Measurements from ENCODE around the gene CCDC3.
A peak's percentile ranks its signal among the peaks of the same experiment; 100 is the strongest.
"Not testable (repeated sequence)": the region's sequence is repeated elsewhere in the genome, so short reads cannot be mapped to it uniquely, and the experiment has no call there.

Gene CCDC3

DNA sequence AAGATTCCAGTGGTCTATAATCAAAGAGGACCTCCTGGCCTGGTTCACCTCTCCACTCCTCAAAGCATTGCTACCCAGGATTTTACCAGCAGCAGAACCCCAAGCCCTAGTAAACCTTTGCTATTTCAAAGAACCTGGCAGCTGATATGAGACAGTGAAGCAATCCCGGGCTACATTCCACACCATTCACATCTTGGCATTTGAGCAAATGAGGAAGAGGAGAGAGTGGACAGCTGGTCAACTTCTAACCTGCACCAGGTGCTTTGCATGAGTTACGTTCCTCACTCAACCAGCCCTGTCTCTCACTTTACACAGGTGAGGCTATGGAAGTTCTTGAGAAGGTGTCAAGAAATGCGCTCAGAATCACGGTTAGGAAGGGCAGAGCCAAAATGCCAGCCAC, 1.1 kb downstream of the CCDC3 start:
- no peak for DNase-seq (ENCODE audit: low spot score)

DNA sequence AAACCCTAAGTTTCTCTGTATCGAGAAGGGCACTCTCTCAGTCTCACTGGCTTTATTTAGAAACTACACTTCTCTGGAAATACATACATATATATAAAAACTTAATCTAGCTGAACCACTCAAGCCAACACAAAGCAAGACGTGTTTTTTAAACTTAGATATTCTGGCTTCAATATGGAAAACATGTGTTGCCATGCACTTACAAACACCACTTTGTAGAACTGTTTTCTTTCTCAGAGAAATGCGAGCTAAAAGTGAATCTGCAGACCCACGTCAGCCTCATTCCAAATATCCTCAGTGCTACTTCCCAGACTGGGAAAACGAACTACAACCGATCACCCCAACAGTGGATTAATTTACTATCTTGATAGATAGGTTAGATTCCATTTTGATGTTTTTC, 1.7 kb downstream of the CCDC3 start:
- DNase-seq (ENCODE audit: low spot score), result no peak

DNA sequence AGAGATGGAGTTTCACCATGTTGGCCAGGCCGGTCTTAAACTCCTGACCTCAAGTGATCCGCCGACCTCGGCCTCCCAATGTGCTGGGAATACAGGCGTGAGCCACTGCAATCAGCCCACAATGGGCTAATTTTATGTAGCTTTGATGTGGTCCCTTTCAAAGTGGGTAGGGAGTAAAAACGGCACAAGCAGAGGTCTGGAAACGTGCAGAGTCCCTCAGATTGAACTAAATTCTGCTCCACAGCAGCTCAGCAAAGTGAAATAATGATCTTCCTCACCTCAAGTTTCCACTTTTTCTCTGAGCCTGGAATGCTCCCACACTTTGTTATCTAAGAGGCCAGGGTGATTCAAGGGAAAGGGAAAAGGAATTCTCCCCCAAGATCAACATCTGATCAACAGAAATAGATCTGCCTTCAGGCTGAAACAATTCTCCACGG, 6.1 kb downstream of the CCDC3 start:
- DNase-seq (ENCODE audit: low spot score), result no peak

DNA sequence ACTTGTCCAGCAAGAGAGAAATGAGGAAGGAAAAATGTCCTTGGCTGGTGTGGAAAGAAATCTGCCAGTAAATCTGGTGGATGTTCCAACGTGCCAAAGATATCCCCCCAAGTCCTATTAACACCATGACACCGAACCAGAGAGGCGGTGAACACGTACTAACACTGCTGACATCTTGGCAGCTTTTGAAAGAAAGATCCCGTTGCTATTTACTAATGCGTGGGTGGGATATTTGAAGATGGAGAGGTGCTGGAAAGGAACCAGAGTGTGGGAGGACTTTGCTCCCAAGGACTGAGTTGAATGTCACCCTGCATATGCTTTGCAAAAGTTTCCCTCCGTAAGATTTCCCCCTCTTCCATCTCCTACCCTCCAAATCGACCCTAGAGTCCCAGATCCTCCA, 7.9 kb downstream of the CCDC3 start:
- no peak for DNase-seq (ENCODE audit: low spot score)

DNA sequence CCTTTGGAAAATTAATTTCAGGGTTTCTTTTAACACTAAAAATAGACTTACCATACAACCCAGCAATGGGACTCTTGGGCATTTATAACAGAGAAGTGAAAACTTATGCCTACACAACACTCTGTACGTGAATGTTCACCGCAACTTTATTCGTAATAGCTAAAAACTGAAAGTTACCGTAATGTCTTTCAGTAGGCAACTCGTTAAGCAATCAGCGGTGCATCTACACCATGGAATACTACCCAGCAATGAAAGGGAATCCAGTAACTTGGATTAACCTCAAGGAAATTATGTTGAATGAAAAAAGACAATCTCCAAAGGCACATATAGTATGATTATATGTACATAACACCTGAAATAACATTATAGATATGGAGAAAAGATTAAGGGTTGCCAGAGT, 16.2 kb downstream of the CCDC3 start:
- no peak for DNase-seq (ENCODE audit: low spot score)

DNA sequence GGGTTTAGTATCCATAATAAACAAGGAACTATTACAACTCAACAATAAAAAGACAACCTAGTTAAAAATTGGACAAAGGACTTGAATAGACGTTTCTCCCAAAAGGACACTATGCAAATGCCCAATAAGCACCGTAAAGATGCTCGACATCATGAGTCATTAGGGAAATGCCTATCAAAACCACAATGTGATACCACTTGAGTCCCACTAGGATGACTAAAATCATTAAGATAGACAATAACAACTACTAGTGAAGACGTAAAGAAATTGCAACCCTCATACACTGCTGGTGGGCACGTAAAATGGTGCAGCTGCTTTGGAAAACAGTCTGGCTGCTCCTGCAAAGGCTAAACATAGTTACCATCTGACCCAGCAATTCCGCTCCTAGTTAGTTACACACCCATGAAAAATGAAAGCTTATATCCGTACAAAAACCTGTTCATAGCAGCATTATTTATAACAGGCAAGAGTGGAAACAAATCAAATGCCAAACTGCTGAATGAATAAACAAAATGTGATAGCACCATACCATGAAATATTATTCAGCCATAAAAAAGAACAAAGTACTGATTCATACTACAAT, 17.3 kb downstream of the CCDC3 start:
- no peak for DNase-seq (ENCODE audit: low spot score)

DNA sequence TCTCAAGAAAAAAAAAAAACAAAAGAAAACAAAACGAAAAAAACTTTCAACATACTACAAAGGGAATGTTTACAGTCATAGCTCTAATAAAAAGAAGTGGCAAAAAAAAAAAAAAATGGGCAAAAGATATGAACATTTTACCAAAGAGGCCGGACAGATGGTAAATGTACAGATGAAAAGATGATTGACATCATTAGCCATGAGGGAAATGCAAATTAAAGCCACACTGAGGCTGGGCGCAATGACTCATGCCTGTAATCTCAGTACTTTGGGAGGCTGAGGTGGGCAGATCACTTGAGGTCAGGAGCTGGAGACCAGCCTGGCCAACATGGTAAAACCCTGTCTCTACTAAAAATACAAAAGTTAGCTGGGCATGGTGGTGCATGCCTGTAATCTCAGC, 17.9 kb downstream of the CCDC3 start:
- not testable (repeated sequence) for DNase-seq (ENCODE audit: low spot score)

DNA sequence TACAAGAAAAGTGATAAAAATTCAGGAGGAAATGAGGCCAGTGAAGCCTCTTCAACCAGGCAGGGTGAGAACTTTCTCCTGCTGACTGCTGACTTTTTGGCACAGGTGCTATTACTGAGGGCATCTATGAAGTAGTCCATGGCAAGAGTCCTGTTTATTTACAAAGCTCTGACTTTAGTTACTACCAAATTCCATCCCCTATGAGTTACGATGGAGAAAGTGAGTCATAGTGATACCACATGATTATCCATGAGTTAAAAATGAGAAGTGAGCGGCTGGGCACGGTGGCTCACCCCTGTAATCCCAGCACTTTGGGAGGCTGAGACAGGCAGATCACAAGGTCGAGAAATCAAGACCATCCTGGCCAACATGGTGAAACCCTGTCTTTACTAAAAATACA, 19.9 kb downstream of the CCDC3 start:
- DNase-seq (ENCODE audit: low spot score), result no peak

DNA sequence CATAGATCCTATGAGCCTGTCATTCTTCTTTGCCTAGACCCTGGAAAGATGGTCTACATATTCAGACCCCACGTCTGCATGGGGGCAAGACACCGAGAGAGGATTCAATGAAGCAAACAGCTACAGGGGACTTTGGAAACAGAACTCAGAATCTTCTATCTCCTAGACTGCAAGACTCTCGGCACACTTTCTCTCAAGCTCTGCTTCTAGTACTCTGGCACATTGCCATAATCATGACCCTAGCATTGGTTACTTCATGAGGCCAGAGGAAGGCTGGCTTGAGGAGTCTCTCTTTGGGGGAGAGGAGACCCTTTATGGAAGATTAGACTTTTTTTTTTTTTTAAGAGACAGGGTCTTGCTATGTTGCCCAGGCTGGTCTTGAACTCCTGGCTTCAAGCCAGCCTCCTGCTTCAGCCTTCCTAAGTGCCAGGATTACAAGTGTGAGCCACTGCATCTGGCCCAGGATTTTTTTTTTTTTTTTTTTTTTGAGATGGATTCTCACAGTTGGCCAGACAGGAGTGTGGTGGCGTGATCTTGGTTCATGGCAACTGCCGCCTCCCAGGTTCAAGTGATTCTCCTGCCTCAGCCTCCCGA, 20.7 kb downstream of the CCDC3 start:
- DNase-seq (ENCODE audit: low spot score), result no peak

DNA sequence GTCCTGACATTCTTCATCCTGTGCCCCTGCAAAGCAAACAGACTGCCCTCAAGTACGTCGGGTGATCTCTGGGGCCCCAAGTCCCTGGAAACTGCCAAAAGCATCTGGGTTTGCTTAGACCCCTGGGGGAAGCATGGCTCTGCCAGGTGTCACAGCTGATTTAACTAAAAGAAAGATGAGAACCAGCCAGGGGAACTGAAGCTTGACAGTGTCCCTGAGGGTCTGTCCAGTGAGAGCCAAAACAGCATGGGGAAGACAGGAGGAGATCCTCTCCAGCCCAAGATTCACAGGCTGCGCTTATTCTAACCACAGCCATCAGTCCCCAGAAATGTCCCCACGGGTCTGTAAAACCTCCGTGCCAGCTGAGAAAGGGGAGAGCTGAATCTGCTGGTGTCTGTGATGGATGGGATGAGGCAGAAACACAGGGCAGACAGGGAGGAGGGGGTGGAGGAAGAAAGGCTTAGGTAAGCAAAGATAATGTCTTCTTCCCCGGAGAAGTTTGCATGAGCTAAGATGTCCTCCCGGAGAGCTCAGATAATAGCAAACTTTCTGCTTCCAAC, 21.3 kb downstream of the CCDC3 start:
- no peak for DNase-seq (ENCODE audit: low spot score)

DNA sequence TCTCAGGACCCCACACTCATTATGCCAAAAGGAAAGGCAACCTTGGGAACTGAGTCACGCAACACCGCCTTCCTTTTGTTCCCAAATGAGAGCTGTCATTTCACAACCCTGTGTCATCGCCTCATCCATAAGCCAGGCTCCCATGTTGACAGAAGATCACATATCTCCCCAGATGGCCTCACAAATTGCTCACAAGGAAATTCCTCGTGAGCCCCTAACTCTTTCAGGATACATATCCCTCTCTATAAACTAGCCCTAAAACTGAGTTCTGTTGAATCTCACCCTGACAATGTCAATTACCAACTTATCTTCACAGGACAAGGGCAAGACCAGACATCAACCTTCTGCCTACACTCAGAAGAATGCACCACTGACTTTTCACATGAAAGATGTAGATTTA, 22.6 kb downstream of the CCDC3 start:
- no peak for DNase-seq (ENCODE audit: low spot score)

DNA sequence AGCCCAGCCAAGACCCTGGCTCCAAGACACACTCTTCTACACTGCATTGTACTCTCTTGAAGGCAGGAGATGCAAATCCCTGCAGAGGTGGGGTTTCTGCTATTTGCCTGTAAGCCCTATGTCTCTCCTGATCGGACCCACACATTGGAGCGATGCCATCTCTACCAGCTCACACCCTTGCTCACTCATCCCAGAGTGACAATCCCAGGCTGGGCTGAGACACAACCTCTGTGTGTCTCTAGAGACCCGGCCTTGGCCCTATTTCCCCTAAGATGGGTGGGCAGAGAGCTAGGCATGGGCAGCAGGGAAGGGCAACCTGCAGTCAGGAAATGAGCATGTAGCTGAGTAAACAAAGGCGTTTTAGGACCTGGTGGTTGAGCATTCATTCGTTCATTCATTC, 25.6 kb downstream of the CCDC3 start:
- DNase-seq (ENCODE audit: low spot score), result no peak

DNA sequence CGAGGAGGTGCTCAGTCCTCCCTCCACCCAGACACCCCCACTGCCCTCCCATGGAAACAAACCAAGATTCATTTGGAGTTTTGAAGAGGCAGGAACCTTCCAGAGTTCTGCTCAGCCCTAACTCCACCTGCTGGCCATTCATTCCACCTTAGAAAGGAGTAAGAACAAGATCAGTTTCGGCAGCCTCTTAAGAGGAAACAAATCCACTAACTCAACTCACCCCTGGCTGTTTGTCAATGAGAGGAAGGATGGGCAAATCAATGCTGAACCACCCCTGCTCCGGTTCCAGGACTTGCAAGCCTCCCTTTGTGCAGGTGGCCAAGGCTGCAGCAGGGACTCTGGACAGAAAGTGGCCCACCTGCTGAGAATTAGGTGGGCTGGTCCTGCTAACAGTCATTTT, 26.2 kb downstream of the CCDC3 start:
- peak; percentile 15 for DNase-seq (ENCODE audit: low spot score)

DNA sequence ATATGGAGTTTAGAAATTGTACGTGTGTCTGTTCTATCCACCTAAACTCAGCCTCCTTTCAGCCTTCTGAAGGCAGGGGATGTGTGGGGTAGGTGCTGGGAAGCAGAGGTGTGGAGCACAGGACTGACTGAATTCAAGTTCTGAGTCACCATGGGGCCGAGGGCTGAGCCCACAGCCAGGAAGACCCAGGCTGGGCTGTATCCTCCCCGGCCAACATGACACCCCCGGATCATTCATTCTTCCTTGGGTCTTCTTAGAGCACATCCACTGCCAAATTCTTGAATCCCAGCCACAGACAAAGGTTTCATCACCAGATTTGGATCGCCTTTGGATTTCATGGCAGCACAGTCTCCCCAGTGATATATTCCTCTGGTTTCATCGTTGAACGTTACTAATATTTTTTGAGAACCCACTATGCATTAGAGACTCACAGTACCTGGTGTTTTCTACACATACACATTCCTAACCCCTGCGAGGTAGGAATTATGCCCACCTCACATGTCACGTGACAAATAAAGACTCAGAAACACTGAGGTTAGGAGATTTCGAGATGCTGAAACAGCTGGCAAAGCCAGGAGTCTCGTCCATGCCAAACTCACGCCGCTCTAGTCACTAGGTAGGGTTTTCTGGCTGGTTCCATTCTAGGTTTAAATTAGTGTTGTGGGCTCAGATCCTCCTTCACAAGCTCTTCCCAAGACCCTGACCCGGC, 26.9 kb downstream of the CCDC3 start:
- DNase-seq (ENCODE audit: low spot score), result no peak

DNA sequence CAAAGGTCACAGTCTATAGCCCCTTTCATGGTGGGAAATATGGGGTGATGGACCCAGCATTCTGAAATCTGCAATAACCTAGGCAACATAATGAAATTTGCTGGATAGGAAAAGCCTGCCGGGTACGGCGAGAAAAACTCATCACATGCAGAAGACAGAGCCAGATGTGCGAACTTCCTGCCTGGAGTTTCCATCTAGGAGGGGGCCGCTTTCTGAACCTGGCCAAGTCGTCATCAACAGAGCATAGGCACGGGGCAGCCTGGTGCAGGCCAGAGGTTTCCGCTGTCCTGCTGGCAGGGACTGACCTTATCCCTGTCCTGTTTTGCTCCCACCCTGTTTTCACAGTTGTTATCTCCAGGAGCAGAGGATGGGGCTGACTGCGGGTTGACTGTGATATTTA, 27.4 kb downstream of the CCDC3 start:
- no peak for DNase-seq (ENCODE audit: low spot score)

DNA sequence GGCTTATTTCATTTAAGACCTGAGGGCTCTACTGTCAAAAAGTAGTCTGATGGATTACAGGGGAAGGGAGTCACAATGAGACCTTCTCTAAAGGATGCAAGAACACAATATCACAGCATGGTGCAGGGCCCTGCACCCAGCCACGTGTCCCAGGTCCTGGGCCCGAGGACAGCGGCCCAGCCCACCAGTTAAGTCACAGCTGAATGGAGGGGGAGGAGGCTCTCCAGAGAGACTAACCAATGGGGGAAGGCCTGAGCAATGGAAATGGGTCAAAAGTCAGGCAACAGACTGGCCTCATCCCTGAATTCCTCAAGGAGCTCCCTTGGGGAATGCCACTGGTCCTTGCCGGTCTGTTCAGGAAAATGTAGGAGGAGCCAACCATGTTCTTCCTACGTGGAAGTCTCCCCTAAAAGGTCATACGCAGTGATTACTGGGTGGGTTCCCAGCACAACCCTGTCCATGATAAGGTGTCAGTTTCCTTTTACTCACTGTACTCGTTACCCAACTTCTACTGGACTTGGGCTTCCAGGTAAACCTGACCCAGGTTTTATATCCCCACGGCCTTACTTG, 28.3 kb downstream of the CCDC3 start:
- no peak for DNase-seq (ENCODE audit: low spot score)

DNA sequence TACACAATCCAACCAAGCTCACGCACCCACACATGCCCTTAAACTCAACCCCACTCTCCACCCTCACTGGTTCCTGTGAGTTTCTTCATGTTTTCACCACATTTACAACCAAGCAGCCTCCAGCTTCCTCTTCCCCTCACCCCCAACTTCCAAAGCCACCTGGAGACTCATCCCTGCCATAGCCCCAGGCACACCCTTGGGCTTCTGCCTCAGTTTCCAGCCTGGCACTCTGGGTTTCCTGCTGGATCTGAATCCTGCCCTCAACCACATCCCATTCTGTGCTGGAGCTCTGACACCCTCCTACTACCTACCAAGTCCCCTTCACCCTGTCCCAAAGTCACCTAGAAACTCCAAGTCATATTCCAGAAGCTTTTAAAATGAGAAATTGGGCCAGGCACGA, 29.4 kb downstream of the CCDC3 start:
- no peak for DNase-seq (ENCODE audit: low spot score)

DNA sequence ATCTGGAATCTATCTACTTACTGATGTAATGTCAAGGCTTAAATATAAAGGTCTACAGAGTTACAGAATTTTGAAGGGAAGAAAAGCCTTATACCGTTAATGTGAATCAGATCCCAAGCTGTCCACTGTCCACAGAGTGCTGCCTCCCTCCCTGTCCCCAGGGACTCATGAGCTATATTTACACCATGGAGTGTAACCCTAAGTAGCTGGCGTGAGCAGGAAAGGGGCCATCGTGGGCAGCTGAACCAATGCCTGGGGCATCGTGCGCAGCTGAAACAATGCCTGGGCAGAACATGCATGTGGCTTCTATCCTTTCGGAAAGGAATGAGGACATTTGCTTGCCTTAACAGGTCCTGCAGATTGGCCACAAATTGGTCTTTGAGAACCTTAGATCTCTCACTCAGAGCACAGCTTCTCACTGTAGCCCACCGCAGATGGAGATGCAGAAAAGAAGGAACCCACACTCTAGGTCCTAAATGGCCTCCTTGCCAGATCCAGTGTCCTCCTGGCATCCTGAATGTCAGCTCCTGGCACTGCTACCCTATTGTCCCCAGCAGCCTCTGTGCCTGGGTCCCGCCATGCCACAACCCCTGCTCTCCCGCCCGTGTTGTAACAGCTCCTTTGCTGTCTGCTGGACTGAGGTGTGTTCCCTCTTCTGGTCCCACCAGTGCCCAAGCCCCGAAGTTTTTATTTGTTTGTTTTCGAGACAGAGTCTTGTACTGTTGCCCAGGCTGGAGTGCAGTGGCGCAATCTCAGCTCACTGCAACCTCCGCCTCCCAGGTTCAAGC, 30.3 kb downstream of the CCDC3 start:
- DNase-seq (ENCODE audit: low spot score), result no peak

DNA sequence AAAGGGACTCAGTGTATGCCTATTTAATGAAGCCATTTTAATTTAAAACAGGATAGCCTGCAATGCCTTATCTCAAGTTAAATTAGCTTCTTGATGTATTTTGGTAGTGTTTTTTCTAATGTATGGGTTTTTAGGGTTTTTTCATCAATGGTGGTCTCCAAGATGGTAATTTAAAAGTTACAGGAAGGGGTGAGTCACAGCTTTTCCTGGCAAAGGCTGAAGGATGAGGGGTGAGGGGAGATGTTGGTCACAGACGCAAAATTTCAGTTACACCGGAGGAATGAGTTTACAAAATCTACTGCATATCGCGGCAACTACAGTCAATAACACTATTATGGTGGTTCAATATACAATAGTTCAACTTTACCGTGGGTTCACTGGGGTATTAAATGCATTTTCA, 31.6 kb downstream of the CCDC3 start:
- DNase-seq (ENCODE audit: low spot score), result no peak

DNA sequence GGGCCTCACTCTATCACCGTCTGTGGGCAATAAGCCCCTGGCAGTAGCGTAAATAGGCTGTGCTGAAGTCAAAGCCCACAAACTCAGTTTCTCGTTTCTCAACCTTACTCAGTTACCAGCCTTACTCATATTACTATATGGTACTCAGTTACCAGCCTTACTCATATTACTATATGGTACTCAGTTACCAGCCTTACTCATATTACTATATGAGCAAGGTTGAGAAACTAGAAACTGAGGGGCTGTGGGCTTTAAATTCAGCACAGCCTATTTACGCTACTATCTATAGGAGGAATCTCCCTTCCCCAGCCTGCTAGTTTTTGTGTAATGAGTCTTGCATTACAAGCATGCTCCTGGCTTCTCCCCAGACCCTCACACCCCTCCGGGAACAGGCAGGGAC, 35.4 kb downstream of the CCDC3 start:
- DNase-seq (ENCODE audit: low spot score), result no peak

DNA sequence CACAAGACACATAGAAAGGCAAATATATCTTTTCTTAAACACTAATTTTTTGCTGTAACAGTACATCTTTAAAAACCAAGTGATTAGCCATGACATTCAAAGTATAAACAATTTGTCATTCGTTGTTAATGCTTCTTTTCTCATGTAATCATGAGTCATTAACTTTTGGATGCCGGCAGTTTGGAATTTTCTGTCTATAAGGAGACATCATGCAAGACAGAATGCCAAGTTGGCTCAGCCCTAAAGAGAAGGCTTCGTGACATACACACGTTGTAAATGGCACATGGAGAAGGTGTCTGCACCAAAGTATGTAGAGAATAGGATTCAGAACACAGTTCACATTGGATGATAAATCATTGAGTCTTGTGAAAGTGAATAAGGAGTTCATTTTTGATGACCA, 35.9 kb downstream of the CCDC3 start:
- DNase-seq (ENCODE audit: low spot score), result no peak

DNA sequence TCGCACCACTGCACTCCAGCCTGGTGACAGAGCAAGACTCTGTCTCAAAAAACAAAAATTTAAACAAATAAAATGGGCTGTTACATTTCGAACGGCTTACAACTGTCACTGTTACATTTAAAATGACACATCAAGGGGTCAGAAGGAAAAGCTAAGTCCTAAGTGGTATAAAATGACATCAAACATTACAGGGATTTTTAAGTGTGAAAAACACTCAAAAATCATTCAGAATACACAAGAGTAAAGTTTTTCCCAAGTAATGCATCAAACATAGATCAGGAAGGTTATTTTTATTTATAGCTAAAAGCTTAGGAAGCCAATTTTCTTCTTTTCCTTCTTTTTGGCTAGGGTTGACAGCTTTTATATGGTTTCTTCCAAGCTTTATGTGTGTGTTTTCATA, 39.0 kb downstream of the CCDC3 start:
- DNase-seq (ENCODE audit: low spot score), result no peak
